ENCODE measurements around the gene MRPL40.

- TF ChIP-seq, protein P1, sequence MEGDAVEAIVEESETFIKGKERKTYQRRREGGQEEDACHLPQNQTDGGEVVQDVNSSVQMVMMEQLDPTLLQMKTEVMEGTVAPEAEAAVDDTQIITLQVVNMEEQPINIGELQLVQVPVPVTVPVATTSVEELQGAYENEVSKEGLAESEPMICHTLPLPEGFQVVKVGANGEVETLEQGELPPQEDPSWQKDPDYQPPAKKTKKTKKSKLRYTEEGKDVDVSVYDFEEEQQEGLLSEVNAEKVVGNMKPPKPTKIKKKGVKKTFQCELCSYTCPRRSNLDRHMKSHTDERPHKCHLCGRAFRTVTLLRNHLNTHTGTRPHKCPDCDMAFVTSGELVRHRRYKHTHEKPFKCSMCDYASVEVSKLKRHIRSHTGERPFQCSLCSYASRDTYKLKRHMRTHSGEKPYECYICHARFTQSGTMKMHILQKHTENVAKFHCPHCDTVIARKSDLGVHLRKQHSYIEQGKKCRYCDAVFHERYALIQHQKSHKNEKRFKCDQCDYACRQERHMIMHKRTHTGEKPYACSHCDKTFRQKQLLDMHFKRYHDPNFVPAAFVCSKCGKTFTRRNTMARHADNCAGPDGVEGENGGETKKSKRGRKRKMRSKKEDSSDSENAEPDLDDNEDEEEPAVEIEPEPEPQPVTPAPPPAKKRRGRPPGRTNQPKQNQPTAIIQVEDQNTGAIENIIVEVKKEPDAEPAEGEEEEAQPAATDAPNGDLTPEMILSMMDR (conservative IDR thresholded peaks at IDR 0.05; ENCODE audit: low read length): no peak
- TF ChIP-seq EZH2phosphoT487 (IDR thresholded peaks at IDR 0.05; ENCODE audit: borderline replicate concordance): no peak
Measured at GRCh38 chr22:19454156-19454555, 21.8 kb downstream of the MRPL40 start.

All from Loucy (cell line).